ENCODE measurements around the gene TAT.

GRCh38 chr16:71623597-71623996, 46.7 kb upstream of the TAT start:
- TF ChIP-seq YY1 (IDR thresholded peaks at IDR 0.05; ENCODE audit: insufficient read depth, insufficient read length) (no peak), SUZ12 (IDR thresholded peaks at IDR 0.05; ENCODE audit: extremely low read depth, insufficient read depth, insufficient read length) (no peak)
